Activated naive CD4-positive, alpha-beta T cell treated with anti-CD3 and anti-CD28 coated beads, Interleukin-2, amount 10 ng/mL, durations not matched to agents 7 days and 5 days (primary cell): Measurements from ENCODE around the gene ZNF583.

ENCODE experiments used
- CTCF ChIA-PET: fragments of 350-600 bp; sonication (Branson Sonifier 250); formaldehyde crosslinking; loops from one replicate; lab custom pipeline; 2021; ENCODE audit warnings: antibody characterized with exemption; lab: Charles Lee
- DNase-seq: peaks from one replicate; pipeline ENCODE4 v3.0.0-alpha.2; 2020
- H3K27ac Mint-ChIP-seq: one replicate; pipeline ENCODE4 v1.8.0; 2021; ENCODE audit warnings: mild to moderate bottlenecking, moderate library complexity, mixed read lengths
- H3K27me3 Mint-ChIP-seq: one replicate; pipeline ENCODE4 v1.8.0; 2021; ENCODE audit warnings: mild to moderate bottlenecking, mixed read lengths
- H3K36me3 Mint-ChIP-seq: one replicate; pipeline ENCODE4 v1.8.0; 2021; ENCODE audit warnings: mixed read lengths
- H3K4me1 Mint-ChIP-seq: one replicate; pipeline ENCODE4 v1.8.0; 2021; ENCODE audit warnings: mixed read lengths
- H3K4me3 Mint-ChIP-seq: one replicate; pipeline ENCODE4 v1.8.0; 2021; ENCODE audit warnings: mild to moderate bottlenecking, moderate library complexity, mixed read lengths
- H3K9me3 Mint-ChIP-seq: one replicate; pipeline ENCODE4 v1.8.0; 2021; ENCODE audit warnings: mixed read lengths

ZNF583 gene

GRCh38 chr19:56403764-56404704, at the start of gene ZNF583:
TSS of gene ZNF583 (plus strand) at chr19:56404332. CDS start at chr19:56407115, 2,783 bp downstream.
- peak; percentile 92 for DNase-seq
- peak within 1 kb of the TSS; percentile 79 for H3K4me3 Mint-ChIP-seq
- peaks cover 59% of the 10 kb centered on the region for H3K36me3 Mint-ChIP-seq
- H3K4me1 Mint-ChIP-seq = peaks cover 26% of the 10 kb centered on the region
- peak within 1 kb of the TSS; percentile 89 for H3K27ac Mint-ChIP-seq
- no peaks in the 10 kb centered on the region for H3K27me3 Mint-ChIP-seq
- CTCF ChIA-PET = no interaction called here
- H3K9me3 Mint-ChIP-seq = peaks cover 64% of the 10 kb centered on the region

GRCh38 chr19:56355517-56355916, 48.6 kb upstream of the ZNF583 start:
- Mint-ChIP-seq H3K27me3 (no peaks in the 10 kb centered on the region), H3K4me1 (no peaks in the 10 kb centered on the region), H3K4me3 (no peak overlapping the region), H3K27ac (no peak overlapping the region), H3K36me3 (no peaks in the 10 kb centered on the region), H3K9me3 (peaks cover 27% of the 10 kb centered on the region)
- CTCF ChIA-PET = interaction anchor here (1.3 kb wide), 1 partner anchor 103 kb away, joined by 4 read pairs; no protein-coding TSS in a partner anchor
- no peak for DNase-seq

- Mint-ChIP-seq H3K36me3 (peaks cover 2% of the 10 kb centered on the region), H3K4me3 (no peak overlapping the region), H3K27ac (no peak overlapping the region), H3K27me3 (no peaks in the 10 kb centered on the region), H3K9me3 (peaks cover 36% of the 10 kb centered on the region), H3K4me1 (no peaks in the 10 kb centered on the region)
- CTCF ChIA-PET = interaction anchor here (1.0 kb wide), 1 partner anchor 9 kb away, joined by 4 read pairs; no protein-coding TSS in a partner anchor
- DNase-seq = no peak
Observed at GRCh38 chr19:56356944-56357343, 47.2 kb upstream of the ZNF583 start.

GRCh38 chr19:56360841-56361240, 43.3 kb upstream of the ZNF583 start:
- Mint-ChIP-seq H3K27ac (no peak overlapping the region), H3K36me3 (peaks cover 2% of the 10 kb centered on the region), H3K27me3 (no peaks in the 10 kb centered on the region), H3K4me3 (no peak overlapping the region), H3K9me3 (peaks cover 56% of the 10 kb centered on the region), H3K4me1 (no peaks in the 10 kb centered on the region)
- DNase-seq = no peak
- CTCF ChIA-PET = no interaction called here

- H3K4me3 Mint-ChIP-seq = peak overlapping the region; percentile 84
- CTCF ChIA-PET = interaction anchor here (2.8 kb wide), 1 partner anchor 20 kb away, joined by 11 read pairs; no protein-coding TSS in a partner anchor
- H3K9me3 Mint-ChIP-seq = peaks cover 64% of the 10 kb centered on the region
- peak; percentile 88 for DNase-seq
- peaks cover 34% of the 10 kb centered on the region for H3K36me3 Mint-ChIP-seq
- peaks cover 9% of the 10 kb centered on the region for H3K27me3 Mint-ChIP-seq
- peak overlapping the region; percentile 88 for H3K27ac Mint-ChIP-seq
- peaks cover 20% of the 10 kb centered on the region for H3K4me1 Mint-ChIP-seq
Observed at GRCh38 chr19:56367829-56368711, 36.1 kb upstream of the ZNF583 start.

GRCh38 chr19:56369886-56370676, 34.1 kb upstream of the ZNF583 start:
- Mint-ChIP-seq H3K4me1 (peaks cover 20% of the 10 kb centered on the region), H3K36me3 (peaks cover 52% of the 10 kb centered on the region), H3K9me3 (peaks cover 63% of the 10 kb centered on the region), H3K27me3 (peaks cover 9% of the 10 kb centered on the region), H3K27ac (no peak overlapping the region), H3K4me3 (no peak overlapping the region)
- CTCF ChIA-PET = no interaction called here
- DNase-seq = no peak

GRCh38 chr19:56372281-56372680, 31.9 kb upstream of the ZNF583 start:
- CTCF ChIA-PET = no interaction called here
- Mint-ChIP-seq H3K27ac (no peak overlapping the region), H3K4me3 (no peak overlapping the region), H3K4me1 (peaks cover 20% of the 10 kb centered on the region), H3K9me3 (peaks cover 67% of the 10 kb centered on the region), H3K27me3 (peaks cover 9% of the 10 kb centered on the region), H3K36me3 (peaks cover 66% of the 10 kb centered on the region)
- DNase-seq = no peak

GRCh38 chr19:56377105-56377924, 26.8 kb upstream of the ZNF583 start:
- DNase-seq = no peak
- peaks cover 46% of the 10 kb centered on the region for H3K36me3 Mint-ChIP-seq

GRCh38 chr19:56383826-56384605, 20.1 kb upstream of the ZNF583 start:
- Mint-ChIP-seq H3K4me1 (peaks cover 4% of the 10 kb centered on the region), H3K36me3 (peaks cover 14% of the 10 kb centered on the region), H3K4me3 (no peak overlapping the region), H3K27ac (no peak overlapping the region), H3K9me3 (peaks cover 58% of the 10 kb centered on the region), H3K27me3 (no peaks in the 10 kb centered on the region)
- CTCF ChIA-PET = no interaction called here
- no peak for DNase-seq

More at GRCh38 chr19:56377105-56377924, 26.8 kb upstream of the ZNF583 start:
- Mint-ChIP-seq H3K9me3 (peaks cover 71% of the 10 kb centered on the region), H3K4me3 (no peak overlapping the region), H3K27me3 (no peaks in the 10 kb centered on the region), H3K4me1 (peaks cover 4% of the 10 kb centered on the region), H3K27ac (no peak overlapping the region)
- CTCF ChIA-PET = no interaction called here

GRCh38 chr19:56393119-56394012, 10.8 kb upstream of the ZNF583 start, which contains the start of gene ZNF582:
TSS of gene ZNF582 (minus strand) at chr19:56393534. CDS start at chr19:56391752, 1,782 bp downstream.
- peaks cover 20% of the 10 kb centered on the region for H3K4me1 Mint-ChIP-seq
- H3K36me3 Mint-ChIP-seq = peaks cover 46% of the 10 kb centered on the region
- peaks cover 4% of the 10 kb centered on the region for H3K27me3 Mint-ChIP-seq
- CTCF ChIA-PET = no interaction called here
- H3K27ac Mint-ChIP-seq = peak within 1 kb of the TSS; percentile 94
- peak; percentile 96 for DNase-seq
- peaks cover 68% of the 10 kb centered on the region for H3K9me3 Mint-ChIP-seq
- H3K4me3 Mint-ChIP-seq = peak within 1 kb of the TSS; percentile 98

GRCh38 chr19:56398809-56399208, 5.3 kb upstream of the ZNF583 start:
- no peak overlapping the region for H3K27ac Mint-ChIP-seq
- no peak for DNase-seq
- no peak overlapping the region for H3K4me3 Mint-ChIP-seq
- peaks cover 16% of the 10 kb centered on the region for H3K4me1 Mint-ChIP-seq
- CTCF ChIA-PET = no interaction called here
- no peaks in the 10 kb centered on the region for H3K27me3 Mint-ChIP-seq
- H3K36me3 Mint-ChIP-seq = peaks cover 43% of the 10 kb centered on the region
- peaks cover 69% of the 10 kb centered on the region for H3K9me3 Mint-ChIP-seq
